COLO829 (cell line): ENCODE measurements around the gene RIN3.
A peak's percentile ranks its signal among the peaks of the same experiment; 100 is the strongest.

ENCODE experiments used
- DNase-seq: peaks from one replicate; pipeline ENCODE4 v3.0.0; 2012; ENCODE audit warnings: low spot score

RIN3 gene

GRCh38 chr14:92507174-92507768 is 6.3 kb upstream of the RIN3 start:
- no peak for DNase-seq

DNA sequence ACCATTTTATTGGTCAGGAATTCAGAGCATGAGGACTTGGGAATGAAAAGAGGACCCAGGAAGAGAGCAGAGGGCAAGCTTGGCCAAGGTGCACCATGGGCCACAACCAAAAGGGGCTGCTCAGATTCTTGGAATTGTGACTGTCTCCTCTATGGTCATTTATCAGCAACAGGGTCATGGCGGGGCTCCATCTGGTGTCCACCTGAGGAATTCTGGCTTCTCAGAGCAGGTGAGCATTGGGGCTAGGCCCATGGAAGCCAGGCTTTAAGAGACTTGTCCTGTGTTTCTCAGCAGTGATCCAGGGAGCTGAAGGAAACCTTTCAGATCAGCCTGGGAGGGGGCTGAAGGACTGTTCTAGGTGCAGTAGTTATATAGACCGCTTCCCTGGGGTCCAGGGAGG is 2.6 kb upstream of the RIN3 start:
- DNase-seq: no peak

- DNase-seq: peak; percentile 85
Measured at GRCh38 chr14:92511453-92512238, 1.9 kb upstream of the RIN3 start.

GRCh38 chr14:92512807-92513203 is 776 bp upstream of the RIN3 start:
- DNase-seq: no peak

- no peak for DNase-seq
Measured at GRCh38 chr14:92513966-92514843, 624 bp downstream of the RIN3 start.

DNA sequence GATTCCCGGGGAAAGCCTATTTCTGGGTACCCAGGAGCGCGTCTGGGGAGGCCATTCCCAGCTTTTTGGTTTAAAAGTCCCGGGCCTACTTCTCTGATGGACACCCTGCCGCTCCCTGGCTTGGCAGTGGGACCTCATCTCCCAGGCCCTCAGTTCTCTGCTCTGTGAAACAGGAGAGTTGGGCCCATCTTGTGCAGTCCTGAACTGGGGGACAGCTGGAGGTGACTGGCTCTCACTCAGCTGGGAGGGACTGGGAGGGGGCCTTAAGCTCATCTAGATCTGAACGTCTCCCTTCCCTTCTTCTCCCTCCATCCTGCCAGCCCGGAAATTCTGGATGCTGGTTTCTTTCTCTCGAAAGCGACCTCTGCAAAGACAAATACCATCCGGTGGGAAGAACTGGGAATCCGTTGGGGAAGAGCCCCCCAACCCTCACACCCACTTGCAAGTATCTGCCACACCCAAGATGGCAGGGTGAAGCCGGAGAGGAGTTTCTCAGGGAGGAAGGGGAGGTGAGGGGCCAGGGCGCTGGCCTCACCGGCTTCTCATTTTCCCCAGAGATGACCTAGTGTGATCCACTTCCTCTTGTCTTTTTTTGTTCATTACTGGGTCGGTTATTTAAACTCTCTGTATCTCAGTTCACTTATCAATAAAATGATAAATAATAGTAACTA is 1.4 kb downstream of the RIN3 start:
- no peak for DNase-seq

- no peak for DNase-seq
Measured at GRCh38 chr14:92515546-92516343, 2.2 kb downstream of the RIN3 start.

DNA sequence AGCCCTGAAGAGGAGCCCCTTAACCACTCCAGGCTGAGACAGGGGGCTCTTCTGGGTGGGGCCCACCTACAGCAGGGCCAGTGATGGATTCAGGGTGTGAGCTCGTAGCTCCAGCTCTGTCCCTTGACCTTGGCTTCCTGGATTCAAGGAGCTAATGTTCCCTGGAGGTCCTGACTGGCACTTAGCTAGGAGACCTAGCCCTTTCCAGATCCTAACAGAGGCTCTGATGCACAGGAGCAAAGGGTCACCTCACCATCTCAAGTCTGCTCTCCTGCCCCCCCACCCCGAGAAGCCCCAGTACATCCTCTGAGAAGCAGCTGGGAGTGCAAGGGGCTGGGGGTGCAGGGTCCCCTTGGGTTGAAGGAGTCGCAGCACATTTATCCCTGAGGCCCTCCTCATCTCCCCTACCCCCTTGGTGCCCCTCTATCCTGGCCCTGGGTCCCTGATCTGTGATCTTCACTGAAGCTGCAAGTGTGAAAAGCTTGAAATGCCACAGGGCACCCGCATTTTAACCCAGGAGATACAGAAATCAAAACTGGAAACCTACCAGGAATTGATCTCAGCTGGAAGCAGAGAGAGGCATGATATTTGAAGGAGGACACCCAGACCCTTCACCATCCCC is 2.9 kb downstream of the RIN3 start:
- no peak for DNase-seq

DNA sequence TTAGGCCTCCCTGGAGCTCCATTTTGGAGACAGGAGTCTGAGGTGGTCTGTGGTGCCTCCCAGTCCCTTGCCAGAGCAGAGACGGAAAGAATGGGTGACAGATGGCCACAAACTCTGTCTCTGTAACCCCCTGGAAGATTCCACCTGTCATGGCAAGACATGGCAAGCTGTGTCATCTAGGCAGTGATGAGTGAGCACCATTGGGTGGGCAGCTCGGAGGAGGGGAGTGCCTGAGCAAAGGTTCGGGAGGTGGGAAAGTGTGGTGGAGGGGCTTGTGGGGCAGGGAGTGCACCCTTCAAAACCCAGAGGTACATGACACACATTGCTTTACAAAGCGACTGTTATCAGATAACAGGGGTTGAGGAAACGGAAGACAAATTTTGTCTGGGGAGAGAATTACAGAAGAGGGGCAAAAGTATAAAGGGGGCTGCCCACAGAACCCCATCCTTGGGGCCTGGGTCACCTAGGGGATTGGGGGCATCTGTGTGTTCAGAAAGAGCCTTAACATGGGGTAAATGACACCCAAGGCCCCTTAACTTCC is 3.5 kb downstream of the RIN3 start:
- no peak for DNase-seq

GRCh38 chr14:92517761-92518160 is 4.2 kb downstream of the RIN3 start:
- no peak for DNase-seq

- DNase-seq: no peak
Measured at GRCh38 chr14:92519246-92520101, 5.9 kb downstream of the RIN3 start.

DNA sequence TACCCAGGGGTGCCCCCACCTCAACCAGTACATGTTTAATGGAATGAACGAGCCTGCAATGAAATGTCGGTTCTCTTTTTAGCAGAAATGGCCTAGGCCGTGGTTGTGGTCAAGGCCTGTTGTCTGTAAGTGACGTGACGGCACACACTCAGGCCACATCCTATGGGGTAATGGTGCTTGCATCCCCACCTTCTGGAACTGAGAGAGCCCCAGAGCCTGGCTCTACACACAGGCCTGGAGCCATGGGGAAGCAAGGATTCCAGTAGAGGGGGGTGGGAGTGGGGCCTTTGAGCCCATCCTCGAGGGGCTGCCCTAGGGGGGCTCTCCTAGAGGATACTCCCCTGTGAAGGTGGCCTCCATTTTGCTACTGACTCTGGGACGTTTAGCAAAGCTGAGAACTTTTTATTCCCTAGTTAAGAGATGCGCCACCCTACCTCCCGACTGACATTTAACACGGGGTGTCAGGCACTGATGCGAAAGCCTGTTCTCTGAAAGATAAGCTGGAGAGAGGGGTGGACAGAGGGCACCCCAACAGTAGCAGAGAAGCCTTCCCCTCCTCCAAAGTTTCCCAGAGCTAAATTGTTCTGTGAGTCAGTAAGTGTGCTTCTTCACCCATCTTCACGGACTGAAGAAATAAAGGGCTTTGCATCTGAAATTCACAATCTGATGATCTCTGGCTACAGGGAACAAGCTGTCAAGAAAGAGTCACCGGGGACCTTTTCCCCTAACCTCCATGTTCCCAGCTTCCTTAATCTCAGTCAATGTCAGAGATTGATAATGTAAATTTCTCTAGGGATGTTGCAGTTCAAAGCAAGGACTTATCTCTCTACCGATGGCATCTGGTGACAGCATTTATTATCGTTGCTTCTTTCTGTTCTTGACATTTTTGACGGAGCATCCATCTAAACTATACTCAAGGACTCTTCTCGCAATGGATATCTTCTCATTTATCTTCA is 6.8 kb downstream of the RIN3 start:
- no peak for DNase-seq

DNA sequence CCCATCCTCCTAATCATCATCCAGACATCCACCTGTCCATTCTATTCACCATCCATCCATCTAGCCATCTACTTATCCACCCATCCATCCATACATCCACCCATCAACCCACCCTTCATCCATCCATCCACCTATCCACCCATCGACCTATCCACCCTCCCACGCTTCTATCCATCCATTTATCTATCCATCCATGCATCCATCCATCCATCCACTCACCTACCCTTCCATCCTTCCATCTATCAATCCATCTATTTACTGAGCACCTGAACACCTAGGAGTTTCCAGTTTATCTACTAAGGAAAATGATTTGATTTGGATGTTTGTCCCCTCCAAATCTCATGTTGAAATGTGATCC is 7.5 kb downstream of the RIN3 start:
- no peak for DNase-seq

DNA sequence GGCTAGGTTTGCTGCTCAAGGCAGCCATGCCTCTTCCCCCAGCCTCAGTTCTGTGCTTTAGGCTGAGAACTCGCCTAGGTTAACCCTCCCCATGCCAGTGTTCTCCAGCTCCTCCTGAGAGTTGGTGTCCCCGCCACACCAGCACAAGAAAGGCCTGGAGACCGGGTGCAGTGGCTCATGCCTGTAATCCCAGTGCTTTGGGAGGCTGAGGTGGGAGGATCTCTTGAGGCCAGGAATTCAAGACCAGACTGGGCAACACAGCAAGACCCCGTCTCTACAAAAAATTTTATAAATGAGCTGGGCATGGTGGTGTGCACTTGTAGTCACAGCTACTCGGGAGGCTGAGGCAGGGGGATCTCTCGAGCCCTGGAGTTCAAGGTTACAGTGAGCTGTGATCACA is 10.2 kb downstream of the RIN3 start:
- no peak for DNase-seq

GRCh38 chr14:92524602-92525185 is 11.1 kb downstream of the RIN3 start:
- no peak for DNase-seq

DNA sequence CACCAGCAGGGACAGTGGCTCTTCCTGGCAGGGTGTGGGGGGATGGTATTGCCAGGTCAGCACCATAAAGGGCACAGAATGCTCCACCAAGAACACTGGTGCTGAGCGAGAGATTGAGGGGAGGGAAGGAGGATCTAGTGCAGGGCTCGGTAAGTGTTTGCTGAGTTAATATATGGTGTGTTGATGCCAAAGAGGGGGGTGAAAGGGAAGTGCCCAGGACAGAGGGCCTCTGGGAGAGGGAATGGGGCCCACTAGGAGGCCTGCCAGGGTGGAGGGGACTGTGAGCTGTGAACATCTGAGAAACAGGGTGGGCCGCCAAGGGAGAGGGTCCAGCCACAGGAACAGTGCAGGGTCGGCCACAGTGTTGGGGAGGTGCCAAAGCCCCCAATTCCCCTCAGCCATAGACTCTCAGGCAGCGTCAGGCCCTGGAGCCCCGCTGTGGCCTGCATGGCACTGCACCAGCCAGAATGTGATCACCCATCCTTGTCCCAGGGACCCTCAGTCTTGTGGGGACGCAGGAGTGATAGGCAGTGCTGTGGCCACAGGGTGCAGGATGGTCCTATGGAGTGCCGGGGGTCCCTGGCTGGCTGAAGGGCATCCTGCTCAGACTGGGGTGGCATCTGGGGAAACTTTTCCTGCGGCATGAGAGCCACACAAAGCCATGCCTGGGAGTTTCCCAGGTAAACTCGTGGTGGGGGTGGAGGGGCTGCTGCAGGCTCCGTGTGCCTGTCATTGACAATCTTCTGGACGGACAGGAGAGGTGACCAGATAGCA is 11.9 kb downstream of the RIN3 start:
- no peak for DNase-seq

DNA sequence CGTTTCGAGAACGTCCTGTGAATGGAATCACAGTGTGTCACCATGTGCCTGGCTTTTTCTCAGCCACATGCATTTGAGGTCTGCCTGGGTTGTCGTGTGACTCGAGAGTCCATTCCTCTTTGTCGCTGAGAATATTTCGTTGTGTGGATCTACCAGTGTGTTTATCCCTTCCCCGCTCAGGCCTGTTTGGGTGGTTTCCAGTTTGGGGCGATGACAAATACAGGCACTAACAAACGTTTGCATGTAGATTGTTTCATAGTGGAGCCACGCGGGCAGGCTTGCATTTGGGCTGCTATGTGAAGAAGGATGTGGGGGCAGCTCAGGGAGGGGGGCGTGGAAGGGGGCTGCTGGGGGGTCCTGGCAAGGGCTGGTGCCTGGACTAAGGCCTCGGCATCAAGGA is 14.1 kb downstream of the RIN3 start:
- no peak for DNase-seq
